IPS DF 6.9 (cell line): Measurements from ENCODE around the gene YY1.

Experiments used
- DNase-seq: peaks from one replicate; pipeline ENCODE4 v3.0.0-alpha.2; 2013; ENCODE audit warnings: low read depth, low spot score
- H3K27ac ChIP-seq: one replicate; pipeline ENCODE4 v1.5.1; 2013; ENCODE audit warnings: low read length, control low read depth
- H3K27me3 ChIP-seq: 2 replicates; pipeline ENCODE4 v1.6.1; 2013; ENCODE audit warnings: mild to moderate bottlenecking, low read length; ENCODE audit not compliant: control insufficient read depth, insufficient read depth
- H3K36me3 ChIP-seq: 2 replicates; pipeline ENCODE4 v1.6.1; 2013; ENCODE audit warnings: low read length; ENCODE audit not compliant: control insufficient read depth, insufficient read depth
- H3K4me1 ChIP-seq: 2 replicates; pipeline ENCODE4 v1.6.1; 2013; ENCODE audit warnings: low read length; ENCODE audit not compliant: control insufficient read depth, insufficient read depth
- H3K4me3 ChIP-seq: 2 replicates; pipeline ENCODE4 v1.5.1; 2013; ENCODE audit warnings: mild to moderate bottlenecking, low read length
- H3K9me3 ChIP-seq: 2 replicates; pipeline ENCODE4 v1.6.1; 2013; ENCODE audit warnings: low read length, inconsistent platforms; ENCODE audit not compliant: control insufficient read depth, insufficient read depth
- WGBS: extraction: QIAGEN DNeasy Blood & Tissue Kit; methylation state at CpG from one replicate; pipeline ENCODE4 v1.1.7; 2013; ENCODE audit warnings: mixed read lengths, missing lambda C conversion rate; ENCODE audit not compliant: insufficient read length, insufficient coverage; 5-methylcytosine and 5-hydroxymethylcytosine counted together

YY1 gene

GRCh38 chr14:100328495-100329163, 89.7 kb downstream of the YY1 start:
- Histone ChIP-seq H3K4me1 (no peaks in the 10 kb centered on the region), H3K4me3 (no peak overlapping the region), H3K27me3 (no peaks in the 10 kb centered on the region), H3K36me3 (0 out of 2 replicates have a peak, but pooled peaks cover 3% of the 10 kb centered on the region), H3K9me3 (no peaks in the 10 kb centered on the region), H3K27ac (no peak overlapping the region)
- DNase-seq, result no peak
- no CpG with 5 or more reads among the region's 32 CpGs for WGBS

GRCh38 chr14:100329233-100330006, 90.5 kb downstream of the YY1 start:
- no peaks in the 10 kb centered on the region for H3K4me1 ChIP-seq
- 0 out of 2 replicates have a peak, but pooled peaks cover 6% of the 10 kb centered on the region for H3K36me3 ChIP-seq
- no peaks in the 10 kb centered on the region for H3K9me3 ChIP-seq
- H3K27ac ChIP-seq, result no peak overlapping the region
- DNase-seq, result no peak
- no peaks in the 10 kb centered on the region for H3K27me3 ChIP-seq
- H3K4me3 ChIP-seq, result no peak overlapping the region
- no CpG with 5 or more reads among the region's 36 CpGs for WGBS

GRCh38 chr14:100330007-100330344, 91.0 kb downstream of the YY1 start:
- Histone ChIP-seq H3K27me3 (no peaks in the 10 kb centered on the region), H3K4me1 (no peaks in the 10 kb centered on the region), H3K36me3 (peaks cover 9% of the 10 kb centered on the region; the same call in 1 of the 2 replicates), H3K4me3 (no peak overlapping the region), H3K27ac (no peak overlapping the region), H3K9me3 (no peaks in the 10 kb centered on the region)
- WGBS, result no CpG with 5 or more reads among the region's 11 CpGs
- DNase-seq, result no peak

- no peak overlapping the region for H3K4me3 ChIP-seq
- DNase-seq, result no peak
- no peaks in the 10 kb centered on the region for H3K4me1 ChIP-seq
- no peak overlapping the region for H3K27ac ChIP-seq
- no peaks in the 10 kb centered on the region for H3K9me3 ChIP-seq
- H3K27me3 ChIP-seq, result no peaks in the 10 kb centered on the region
- no CpG with 5 or more reads among the region's 13 CpGs for WGBS
- peaks cover 10% of the 10 kb centered on the region; the same call in 1 of the 2 replicates for H3K36me3 ChIP-seq
Measured at GRCh38 chr14:100330388-100330931, 91.5 kb downstream of the YY1 start.

- Histone ChIP-seq H3K4me1 (no peaks in the 10 kb centered on the region), H3K36me3 (peaks cover 14% of the 10 kb centered on the region; the same call in 1 of the 2 replicates), H3K9me3 (no peaks in the 10 kb centered on the region), H3K27me3 (no peaks in the 10 kb centered on the region), H3K27ac (no peak overlapping the region), H3K4me3 (no peak overlapping the region)
- no CpG with 5 or more reads among the region's 11 CpGs for WGBS
- DNase-seq, result no peak
Measured at GRCh38 chr14:100332071-100332639, 93.2 kb downstream of the YY1 start.
